ENCODE measurements around the gene PLCH1.

Gene PLCH1

GRCh38 chr3:155714295-155714718 lies 30.6 kb downstream of the PLCH1 start:
- DNase-seq (ENCODE audit: low spot score): no peak
- TF ChIP-seq, protein P1, sequence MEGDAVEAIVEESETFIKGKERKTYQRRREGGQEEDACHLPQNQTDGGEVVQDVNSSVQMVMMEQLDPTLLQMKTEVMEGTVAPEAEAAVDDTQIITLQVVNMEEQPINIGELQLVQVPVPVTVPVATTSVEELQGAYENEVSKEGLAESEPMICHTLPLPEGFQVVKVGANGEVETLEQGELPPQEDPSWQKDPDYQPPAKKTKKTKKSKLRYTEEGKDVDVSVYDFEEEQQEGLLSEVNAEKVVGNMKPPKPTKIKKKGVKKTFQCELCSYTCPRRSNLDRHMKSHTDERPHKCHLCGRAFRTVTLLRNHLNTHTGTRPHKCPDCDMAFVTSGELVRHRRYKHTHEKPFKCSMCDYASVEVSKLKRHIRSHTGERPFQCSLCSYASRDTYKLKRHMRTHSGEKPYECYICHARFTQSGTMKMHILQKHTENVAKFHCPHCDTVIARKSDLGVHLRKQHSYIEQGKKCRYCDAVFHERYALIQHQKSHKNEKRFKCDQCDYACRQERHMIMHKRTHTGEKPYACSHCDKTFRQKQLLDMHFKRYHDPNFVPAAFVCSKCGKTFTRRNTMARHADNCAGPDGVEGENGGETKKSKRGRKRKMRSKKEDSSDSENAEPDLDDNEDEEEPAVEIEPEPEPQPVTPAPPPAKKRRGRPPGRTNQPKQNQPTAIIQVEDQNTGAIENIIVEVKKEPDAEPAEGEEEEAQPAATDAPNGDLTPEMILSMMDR (IDR thresholded peaks at IDR 0.05; ENCODE audit: extremely low read depth, insufficient read depth, missing control alignments): no peak
- in situ Hi-C loops (cut with MboI; ENCODE audit: low pct_unique_long_range_greater_than_20kb, low sequenced_read_pairs, unreplicated experiment): no loop called here

GRCh38 chr3:155712008-155712407 lies 32.9 kb downstream of the PLCH1 start:
- DNase-seq (ENCODE audit: low spot score): peak; percentile 41
- in situ Hi-C loops (cut with MboI; ENCODE audit: low pct_unique_long_range_greater_than_20kb, low sequenced_read_pairs, unreplicated experiment): no loop called here
- TF ChIP-seq, protein P1 (IDR thresholded peaks at IDR 0.05; ENCODE audit: extremely low read depth, insufficient read depth, missing control alignments): no peak

DNA sequence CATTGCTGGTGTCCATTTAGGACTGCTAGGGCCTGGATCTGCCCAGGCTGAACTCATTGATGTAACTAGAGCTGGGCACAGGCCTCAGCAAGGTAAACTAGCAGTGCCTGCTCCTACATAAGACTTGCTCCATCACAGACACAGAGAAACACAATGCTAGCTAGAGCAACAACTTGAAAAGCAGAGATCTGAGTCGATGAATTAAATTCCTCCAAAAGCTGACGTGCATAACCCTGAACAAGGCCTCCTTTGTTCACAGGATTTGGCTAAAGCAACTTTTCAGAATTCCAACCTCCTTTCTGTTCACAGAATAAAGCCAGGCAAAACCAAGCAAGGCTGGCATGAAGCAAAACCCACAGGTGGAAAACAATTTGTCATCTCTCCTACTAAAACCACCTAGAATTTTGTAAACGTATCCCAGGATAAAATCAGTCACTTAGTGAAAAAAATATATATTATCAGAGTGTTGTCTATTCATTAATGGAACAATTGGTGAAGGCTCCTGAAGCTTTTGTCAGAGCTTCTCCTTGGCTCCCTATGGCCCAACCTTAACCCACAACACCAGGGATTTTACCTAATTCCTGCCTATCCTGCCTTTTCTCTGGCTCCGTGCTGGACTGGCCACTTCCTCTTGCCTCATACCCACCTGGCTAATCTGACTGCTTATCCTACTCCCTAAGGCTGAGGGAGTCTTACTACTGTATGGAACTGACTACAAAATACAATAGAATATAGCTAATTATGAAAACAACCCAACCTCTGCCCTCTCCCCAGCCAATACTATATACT lies 39.9 kb downstream of the PLCH1 start:
- TF ChIP-seq, protein P1 (IDR thresholded peaks at IDR 0.05; ENCODE audit: extremely low read depth, insufficient read depth, missing control alignments): no peak
- in situ Hi-C loops (cut with MboI; ENCODE audit: low pct_unique_long_range_greater_than_20kb, low sequenced_read_pairs, unreplicated experiment): no loop called here
- DNase-seq (ENCODE audit: low spot score): no peak

- TF ChIP-seq, protein P1 (IDR thresholded peaks at IDR 0.05; ENCODE audit: extremely low read depth, insufficient read depth, missing control alignments): no peak
- in situ Hi-C loops (cut with MboI; ENCODE audit: low pct_unique_long_range_greater_than_20kb, low sequenced_read_pairs, unreplicated experiment): no loop called here
- no peak for DNase-seq (ENCODE audit: low spot score)
Observed at GRCh38 chr3:155704061-155704460, 40.8 kb downstream of the PLCH1 start.

GRCh38 chr3:155702745-155703591 lies 41.9 kb downstream of the PLCH1 start:
- TF ChIP-seq, protein P1 (IDR thresholded peaks at IDR 0.05; ENCODE audit: extremely low read depth, insufficient read depth, missing control alignments): no peak
- DNase-seq (ENCODE audit: low spot score): no peak
- in situ Hi-C loops (cut with MboI; ENCODE audit: low pct_unique_long_range_greater_than_20kb, low sequenced_read_pairs, unreplicated experiment): no loop called here

DNA sequence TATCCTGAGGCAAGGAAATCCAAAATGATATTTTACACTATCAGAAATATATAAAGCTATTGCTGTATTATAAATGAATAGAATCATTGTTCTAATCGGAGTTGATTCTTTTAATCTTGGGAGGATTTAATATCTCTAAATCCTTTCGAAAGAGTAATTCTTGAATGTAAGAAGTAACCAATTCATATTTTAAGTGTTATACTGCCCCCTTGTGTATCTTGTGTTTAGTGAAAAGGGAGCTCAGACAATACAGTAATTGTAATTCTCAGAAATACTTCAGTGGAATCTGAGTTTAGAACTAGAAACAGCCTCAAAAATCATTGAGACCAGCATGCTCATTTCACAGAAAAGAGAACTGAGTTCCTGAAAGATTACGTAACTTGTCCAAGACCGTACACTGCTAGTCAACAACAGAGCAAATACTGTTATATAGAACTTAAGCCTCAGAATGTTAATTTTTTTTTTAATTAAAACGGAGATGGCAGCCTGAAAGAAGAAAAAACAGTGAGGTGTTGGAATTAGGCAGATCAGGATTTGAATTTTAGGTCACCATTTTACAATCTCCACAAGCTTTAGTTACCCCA lies 42.9 kb downstream of the PLCH1 start:
- TF ChIP-seq, protein P1 (IDR thresholded peaks at IDR 0.05; ENCODE audit: extremely low read depth, insufficient read depth, missing control alignments): peak; percentile 66
- peak; percentile 42 for DNase-seq (ENCODE audit: low spot score)
- in situ Hi-C loops (cut with MboI; ENCODE audit: low pct_unique_long_range_greater_than_20kb, low sequenced_read_pairs, unreplicated experiment): no loop called here

All from GM13977 (cell line).